Measurements from ENCODE around the gene KAZALD1.
A peak's percentile ranks its signal among the peaks of the same experiment; 100 is the strongest.

Gene KAZALD1

DNA sequence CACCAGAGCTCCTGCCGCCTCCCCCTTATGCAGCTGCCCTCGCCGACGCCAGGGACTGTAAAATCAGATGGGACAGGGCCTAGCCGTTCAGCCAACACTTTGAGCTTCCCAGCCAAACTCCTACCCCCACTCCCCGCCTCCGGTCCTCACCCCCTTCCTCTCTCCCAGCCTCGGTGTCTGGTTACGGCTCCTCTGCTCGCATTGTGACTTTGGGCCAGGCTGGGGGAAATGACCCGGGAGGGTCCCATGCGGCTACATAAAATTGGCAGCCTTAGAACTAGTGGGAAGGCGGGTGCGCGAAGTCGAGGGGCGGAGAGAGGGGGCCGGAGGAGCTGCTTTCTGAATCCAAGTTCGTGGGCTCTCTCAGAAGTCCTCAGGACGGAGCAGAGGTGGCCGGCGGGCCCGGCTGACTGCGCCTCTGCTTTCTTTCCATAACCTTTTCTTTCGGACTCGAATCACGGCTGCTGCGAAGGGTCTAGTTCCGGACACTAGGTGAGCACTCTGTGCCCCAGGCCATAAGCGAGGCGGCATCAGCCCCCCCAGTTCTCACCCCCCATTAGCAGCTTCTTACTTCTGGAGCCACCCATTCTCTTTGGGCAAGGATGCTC lies at the start of gene KAZALD1:
TSS of gene KAZALD1 (plus strand) at position 366 of the 608 bp plus-strand sequence. CDS start 604 bp downstream, outside the sequence.
- no peak for DNase-seq

DNA sequence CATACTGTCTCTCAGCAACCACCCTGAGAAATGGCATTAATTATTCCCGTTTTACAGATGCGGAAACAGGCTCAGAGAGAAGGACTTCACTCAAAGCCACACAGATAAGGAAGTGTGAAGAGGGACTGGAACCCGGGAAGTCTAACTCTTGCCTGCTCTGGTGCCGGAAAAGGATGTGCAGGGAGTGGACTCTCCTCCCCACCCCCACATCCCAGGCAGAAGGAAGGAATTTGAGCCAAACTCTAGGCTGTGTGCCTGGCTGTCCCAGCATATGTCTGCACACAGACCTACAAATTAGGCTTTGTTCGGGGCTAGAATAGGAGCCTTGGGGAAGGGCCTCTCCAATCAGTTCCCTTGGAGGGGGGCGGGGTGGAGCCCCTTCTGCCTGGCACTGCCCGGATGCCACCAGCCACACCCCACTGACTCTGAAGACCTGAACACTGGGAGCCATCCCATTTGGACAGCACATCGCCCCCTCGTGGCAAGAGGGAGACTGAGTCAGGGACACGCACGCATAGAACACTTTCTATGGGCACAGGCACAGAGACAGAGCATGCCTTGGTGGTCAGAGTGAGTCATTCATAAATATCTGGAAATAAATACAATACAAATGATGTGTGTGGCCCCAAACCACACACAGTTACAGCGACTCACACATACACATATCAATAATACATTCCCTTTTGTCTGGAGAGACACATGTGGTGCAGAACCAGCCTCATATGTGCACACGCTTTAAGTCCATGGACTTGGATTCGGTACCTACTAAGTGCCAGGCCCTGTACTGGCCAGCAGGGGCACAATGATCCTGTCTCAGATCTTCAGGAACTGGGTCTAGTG lies 49.0 kb upstream of the KAZALD1 start:
- DNase-seq = peak; percentile 92

DNA sequence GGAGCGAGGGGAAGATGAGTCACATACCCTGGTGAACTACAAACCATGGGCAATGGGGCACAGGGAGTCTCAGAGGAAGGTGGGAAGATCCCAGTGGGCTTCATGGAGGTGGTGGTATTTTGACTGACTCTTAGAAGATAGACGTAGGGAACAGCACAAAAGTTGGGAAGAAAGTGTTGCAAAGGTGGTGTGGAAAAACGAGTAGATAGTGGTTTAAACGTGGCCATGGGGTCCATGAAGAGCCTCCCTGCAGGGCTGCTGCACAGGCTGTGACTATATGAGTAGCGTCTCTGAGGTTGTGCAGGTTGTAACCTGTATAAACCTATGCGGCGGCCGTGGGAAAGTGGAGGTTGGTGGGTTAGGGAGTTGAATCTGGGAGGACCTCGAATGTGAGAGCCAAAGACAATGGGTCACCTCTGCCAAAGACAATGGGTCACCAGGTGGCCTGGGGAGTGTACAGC lies 48.4 kb upstream of the KAZALD1 start:
- no peak for DNase-seq

DNA sequence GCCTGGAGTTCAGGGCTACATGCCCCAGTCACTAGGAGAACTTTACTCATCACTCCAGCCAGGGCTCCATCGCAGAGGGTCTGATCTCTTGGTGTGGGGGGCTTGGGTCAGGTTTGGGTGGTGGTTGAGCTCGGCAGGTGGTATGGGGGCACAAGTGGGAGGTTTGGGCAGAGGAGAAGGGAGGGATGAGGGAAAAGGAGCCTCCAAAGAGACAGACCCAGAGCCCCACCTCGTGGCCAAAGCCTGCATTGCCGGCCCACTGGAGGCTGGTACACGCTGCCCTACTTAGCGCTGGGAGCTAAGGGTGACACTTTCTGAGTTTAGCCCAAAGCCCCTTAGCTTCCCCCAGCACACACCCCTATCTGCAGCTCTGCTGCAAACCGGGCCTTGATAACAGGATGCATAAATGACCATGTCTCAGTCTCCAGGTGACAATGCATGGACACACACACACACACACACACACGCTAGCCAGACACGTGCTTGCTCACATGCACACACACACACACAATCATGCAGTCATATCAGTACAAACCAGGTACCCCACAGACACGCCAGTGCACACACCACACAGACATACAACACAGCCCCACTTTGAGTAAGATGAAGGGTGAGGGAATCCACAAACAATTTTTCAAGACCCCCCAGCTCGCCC lies 47.4 kb upstream of the KAZALD1 start:
- DNase-seq = peak; percentile 90

GRCh38 chr10:101014966-101015581 lies 46.7 kb upstream of the KAZALD1 start:
- DNase-seq = no peak

GRCh38 chr10:101015582-101015973 lies 46.2 kb upstream of the KAZALD1 start:
- no peak for DNase-seq

GRCh38 chr10:101016814-101017213 lies 45.0 kb upstream of the KAZALD1 start:
- DNase-seq = no peak

- DNase-seq = no peak
These were observed 43.6 kb upstream of the KAZALD1 start for GRCh38 chr10:101018118-101018599.

DNA sequence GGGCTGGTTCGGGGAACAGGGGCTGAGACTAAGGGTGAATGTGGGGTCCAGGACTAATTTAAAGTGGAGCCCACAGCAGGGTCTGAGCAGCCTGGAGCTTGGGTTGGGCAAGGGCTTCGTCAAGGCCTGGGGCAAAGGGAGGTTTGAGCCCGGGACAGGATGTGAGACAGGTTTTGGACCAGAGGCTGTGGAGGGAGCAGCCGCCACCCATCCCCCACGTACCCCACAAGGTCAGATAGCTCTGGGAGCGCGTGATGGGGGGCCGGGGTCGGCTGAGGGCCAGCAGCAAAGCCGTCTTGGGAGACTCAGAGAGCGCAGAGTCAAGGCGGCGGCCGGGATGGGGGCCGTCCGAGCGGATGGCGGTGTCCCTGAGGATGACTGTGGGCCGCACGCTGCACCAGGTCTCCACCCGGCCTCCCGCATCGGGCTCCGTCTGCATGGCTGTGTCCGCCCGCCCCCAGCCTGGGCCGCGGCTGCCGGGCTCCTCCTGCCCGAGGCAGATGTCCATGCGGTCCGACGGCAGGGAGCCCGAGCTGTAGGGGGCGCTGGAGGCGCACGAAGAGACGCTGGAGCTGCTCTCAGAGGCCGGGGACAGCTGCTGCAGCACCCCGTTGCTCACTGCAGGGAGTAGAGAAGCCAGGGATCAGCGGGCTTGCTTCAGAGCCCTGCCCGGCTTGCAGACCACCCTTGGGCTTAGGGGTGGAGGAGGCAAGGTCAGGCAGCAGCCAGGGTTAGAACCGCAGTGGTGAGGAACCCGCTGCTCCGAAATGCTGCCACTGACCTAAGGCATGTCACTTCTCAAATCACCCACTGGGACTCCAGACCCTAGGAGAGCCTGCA lies 43.0 kb upstream of the KAZALD1 start:
- peak; percentile 89 for DNase-seq

GRCh38 chr10:101019440-101019703 lies 42.4 kb upstream of the KAZALD1 start:
- no peak for DNase-seq

DNA sequence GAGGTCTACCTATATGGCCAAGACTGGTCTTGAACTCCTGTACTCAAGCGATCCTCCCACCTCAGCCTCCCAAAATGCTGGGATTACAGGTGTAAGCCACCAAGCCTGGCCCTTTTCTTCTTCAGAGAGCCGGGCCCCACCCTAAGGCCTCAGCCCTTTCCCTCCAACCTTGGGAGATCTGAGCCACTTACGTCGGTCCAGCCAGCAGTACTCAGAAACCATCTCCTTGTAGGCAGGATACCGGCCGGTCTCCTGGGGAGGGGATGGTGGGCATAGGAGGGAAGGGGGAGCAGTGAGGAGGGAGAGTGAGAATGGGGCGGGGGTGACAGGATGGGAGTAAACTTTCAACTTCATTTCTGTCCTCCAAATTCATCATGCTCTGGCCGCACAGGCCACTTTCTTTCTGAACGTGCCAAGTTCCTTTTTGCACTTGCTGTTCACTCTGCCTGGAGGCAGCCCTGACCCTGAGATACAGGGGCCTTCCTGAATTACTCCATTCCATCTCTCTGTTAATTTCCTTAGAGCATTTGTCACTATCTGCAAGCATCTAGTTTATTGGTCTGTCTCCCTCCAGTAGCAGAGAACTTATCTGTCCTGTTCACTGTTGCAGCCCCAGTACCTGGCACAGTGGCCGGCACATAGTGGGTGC lies 41.2 kb upstream of the KAZALD1 start:
- DNase-seq = no peak

DNA sequence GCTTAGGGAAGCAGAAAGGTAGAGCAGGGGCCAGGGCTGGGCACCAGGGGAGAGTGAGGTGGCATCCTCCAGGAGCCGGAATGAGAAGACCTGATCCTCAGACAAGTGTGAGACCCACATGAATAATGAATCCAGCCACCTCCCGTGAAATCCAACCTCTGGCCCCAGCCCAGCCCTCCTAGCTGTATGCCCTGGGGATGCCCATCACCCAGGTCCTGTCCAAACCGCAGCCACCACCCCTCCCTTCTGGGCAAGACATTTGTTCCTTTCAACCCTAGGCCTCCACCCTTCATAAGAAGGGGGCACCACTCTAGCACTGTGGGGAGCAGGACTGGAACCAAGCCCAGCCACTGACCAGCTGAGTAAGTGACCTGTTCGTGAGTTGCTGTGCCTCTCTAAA lies 40.5 kb upstream of the KAZALD1 start:
- no peak for DNase-seq

- DNase-seq = no peak
These were observed 40.0 kb upstream of the KAZALD1 start for GRCh38 chr10:101021692-101022251.

DNA sequence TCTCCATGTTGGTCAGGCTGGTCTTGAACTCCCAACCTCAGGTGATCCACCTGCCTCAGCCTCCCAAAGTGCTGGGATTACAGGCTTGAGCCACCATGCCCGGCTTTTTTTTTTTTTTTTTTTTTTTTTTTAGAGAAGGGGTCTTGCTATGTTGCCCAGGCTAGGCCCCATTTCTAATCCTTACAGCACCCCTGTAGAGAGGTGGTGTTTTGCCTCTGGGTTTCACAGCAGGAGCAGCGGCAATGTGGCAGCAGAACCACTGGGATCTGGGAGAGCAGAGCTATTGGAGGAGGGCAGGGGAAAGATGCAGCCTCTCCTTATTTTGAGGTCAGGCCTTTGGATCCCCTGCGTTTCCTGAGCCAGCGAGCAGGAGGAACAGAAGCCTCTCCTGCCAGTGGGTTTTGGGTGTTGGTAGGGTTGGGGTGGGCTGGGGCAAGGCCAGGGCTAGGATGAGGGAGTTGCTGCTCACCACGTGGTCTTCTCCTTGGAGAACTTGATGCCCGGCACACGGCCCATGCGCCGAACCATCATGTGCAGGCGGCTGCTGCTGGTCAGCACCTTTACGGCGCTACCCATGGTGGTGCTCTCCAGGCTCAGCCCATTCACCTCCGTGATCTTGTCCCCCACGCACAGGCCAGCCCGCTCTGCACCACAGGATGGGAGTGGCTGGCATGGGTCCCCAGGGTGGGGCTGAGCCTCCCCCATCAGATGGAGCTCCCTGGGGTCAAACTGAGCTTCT lies 38.7 kb upstream of the KAZALD1 start:
- DNase-seq = no peak

- no peak for DNase-seq
These were observed 34.6 kb upstream of the KAZALD1 start for GRCh38 chr10:101027106-101027720.

DNA sequence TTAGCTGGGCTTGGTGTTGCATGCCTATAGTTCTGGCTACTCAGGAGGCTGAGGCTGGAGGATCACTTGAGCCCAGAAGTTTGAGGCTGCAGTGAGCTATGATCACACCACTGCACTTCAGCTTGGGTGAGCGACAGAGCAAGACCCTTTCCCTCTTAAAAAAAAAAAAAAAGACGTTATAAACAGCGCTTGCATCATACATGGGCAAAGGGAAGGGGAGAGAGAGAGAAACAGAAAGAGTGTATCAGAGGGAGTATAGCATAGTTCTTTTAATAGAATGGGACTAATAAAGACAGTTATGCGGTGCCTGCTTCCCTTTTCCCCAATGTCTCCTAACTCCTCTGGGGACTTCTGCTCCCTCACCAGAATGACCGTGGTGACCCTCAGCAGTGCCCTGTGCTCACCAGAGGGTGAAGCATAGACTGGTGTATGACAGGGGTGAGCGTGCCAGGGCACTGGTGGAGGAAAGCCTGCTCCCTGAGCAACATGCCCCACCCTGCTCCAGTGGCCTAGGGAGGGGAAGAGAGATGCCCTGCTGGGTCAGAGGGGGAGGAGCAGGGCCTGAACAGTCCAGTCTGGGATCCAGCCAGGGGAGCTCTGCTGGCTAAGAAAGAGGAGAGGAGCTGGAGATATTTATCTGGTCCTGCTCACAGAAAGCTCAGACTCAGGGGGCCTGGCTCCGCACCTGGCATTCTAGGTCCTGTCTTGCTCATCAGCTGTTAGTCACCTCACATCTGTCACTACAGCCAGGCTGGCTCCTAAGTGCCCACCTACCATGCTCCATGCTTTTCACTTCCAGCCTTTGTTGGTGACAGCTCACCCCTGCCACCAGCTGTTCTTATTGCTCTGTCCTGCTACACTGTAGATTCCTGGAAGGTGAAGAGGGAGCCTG lies 33.1 kb upstream of the KAZALD1 start:
- no peak for DNase-seq

DNA sequence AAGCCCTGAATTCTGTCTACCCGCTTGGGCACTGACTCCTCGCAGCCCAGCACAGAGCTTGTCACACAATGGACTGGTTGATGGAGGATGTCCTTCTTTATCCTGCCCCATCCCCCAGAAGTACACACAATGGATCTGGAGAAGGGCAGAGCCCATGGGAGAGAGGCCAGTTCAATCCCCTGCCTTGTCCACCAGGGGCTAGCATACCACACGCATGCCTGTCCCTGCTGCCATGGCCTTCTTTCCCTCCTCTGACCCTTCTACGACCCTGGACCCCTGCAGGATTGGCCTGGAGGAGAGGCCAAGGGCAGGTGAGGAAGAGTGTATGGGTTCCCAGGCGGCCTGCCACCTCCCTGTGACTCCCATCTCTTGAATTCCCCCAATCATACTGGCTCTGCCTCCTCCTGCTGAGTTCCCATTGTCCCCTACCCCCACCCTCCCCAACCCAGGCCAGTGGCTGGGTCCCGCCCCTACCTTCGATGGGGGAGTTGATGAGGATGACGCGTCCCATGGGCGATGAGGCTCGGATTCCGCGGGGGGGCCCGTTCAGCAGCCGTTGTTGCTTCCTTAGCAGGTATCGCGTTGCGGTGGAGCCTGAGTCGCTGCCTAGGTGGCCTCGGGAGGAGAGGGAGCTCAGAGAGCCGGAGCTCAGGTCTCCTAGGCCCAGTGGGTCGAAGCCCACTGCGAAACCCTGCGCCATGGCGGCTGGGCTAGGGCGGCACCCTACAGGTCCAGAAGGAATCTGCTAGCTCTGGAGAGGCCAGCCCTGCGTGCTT lies 32.1 kb upstream of the KAZALD1 start:
- no peak for DNase-seq

- no peak for DNase-seq
These were observed 31.2 kb upstream of the KAZALD1 start for GRCh38 chr10:101030496-101031127.

All from activated effector memory CD4-positive, alpha-beta T cell treated with anti-CD3 and anti-CD28 coated beads, Interleukin-2, amount 50 U/mL, for 16 hours (primary cell).